22Rv1 (cell line): ENCODE measurements around the gene RAP1A.

Experiments used
- ZFX ChIP-seq: fragments of 450-650 bp; IDR thresholded peaks from 2 replicates; pipeline ENCODE4 v1.6.1; 2017; ENCODE audit warnings: antibody characterized with exemption, borderline replicate concordance
- TF ChIP-seq, protein P1 (sequence below): fragments of 450-650 bp; IDR thresholded peaks from 2 replicates; pipeline ENCODE4 v1.5.1; 2017; ENCODE audit warnings: mild to moderate bottlenecking

DNA sequence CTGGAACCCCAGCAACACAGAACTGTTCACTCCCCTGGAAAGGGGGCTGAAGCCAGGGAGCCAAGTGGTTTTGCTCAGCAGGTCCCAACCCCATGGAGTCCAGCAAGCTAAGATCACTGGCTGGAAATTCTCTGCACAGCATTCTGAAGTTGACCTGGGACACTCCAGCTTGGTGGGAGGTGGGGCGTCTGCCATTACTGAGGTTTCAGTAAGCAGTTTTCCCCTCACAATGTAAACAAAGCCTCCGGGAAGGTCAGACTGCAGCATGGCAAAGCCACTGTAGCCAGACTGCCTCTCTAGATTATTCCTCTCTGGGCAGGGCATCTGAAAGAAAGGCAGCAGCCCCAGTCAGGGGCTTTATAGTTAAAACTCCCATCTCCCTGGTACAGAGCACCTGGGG, 60.0 kb downstream of the RAP1A start:
- TF ChIP-seq, protein P1, sequence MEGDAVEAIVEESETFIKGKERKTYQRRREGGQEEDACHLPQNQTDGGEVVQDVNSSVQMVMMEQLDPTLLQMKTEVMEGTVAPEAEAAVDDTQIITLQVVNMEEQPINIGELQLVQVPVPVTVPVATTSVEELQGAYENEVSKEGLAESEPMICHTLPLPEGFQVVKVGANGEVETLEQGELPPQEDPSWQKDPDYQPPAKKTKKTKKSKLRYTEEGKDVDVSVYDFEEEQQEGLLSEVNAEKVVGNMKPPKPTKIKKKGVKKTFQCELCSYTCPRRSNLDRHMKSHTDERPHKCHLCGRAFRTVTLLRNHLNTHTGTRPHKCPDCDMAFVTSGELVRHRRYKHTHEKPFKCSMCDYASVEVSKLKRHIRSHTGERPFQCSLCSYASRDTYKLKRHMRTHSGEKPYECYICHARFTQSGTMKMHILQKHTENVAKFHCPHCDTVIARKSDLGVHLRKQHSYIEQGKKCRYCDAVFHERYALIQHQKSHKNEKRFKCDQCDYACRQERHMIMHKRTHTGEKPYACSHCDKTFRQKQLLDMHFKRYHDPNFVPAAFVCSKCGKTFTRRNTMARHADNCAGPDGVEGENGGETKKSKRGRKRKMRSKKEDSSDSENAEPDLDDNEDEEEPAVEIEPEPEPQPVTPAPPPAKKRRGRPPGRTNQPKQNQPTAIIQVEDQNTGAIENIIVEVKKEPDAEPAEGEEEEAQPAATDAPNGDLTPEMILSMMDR: no peak
- TF ChIP-seq ZFX: no peak
